Natural killer cell treated with Interleukin-12 subunit alpha and Interleukin-12 subunit beta and Interleukin-15 and Interleukin-18, amount 100 ng/mL, for 72 hours (primary cell): ENCODE results near the gene ZNF544. TPM values are rescaled to one million over a fixed set of nuclear protein-coding genes. Genes with fewer than 3 reads are reported as not detected.
"Not testable (repeated sequence)": the region's sequence is repeated elsewhere in the genome, so short reads cannot be mapped to it uniquely, and the experiment has no call there.

Experiments
- ATAC-seq, 2 donors: fragments of 150-1000 bp; cut with Tn5 transposase in 1 of 2; sonication (Bioruptor Pico), chemical (Tn5 transposase) in 1 of 2; 2 replicates each; pipeline ENCODE4 v1.10.0; 2021
- DNase-seq: peaks from one replicate; pipeline ENCODE4 v3.0.0; 2022; ENCODE audit warnings: low spot score
- H3K27ac Mint-ChIP-seq, 2 donors: 1 replicate in 1 of 2; 2 replicates in 1 of 2; pipeline ENCODE4 v1.8.0; 2022; ENCODE audit warnings: mixed read lengths in 2 of 2, mild to moderate bottlenecking in 1 of 2, moderate library complexity in 1 of 2
- H3K27me3 Mint-ChIP-seq, 2 donors: 1 replicate in 1 of 2; 2 replicates in 1 of 2; pipeline ENCODE4 v1.8.0; 2022; ENCODE audit warnings: mixed read lengths in 2 of 2
- H3K36me3 Mint-ChIP-seq: one replicate; pipeline ENCODE4 v1.8.0; 2022; ENCODE audit warnings: mixed read lengths
- H3K4me1 Mint-ChIP-seq, 2 donors: 1 replicate in 1 of 2; 2 replicates in 1 of 2; pipeline ENCODE4 v1.8.0; 2022; ENCODE audit warnings: low read depth in 2 of 2, mixed read lengths in 2 of 2, mild to moderate bottlenecking in 1 of 2
- H3K4me3 Mint-ChIP-seq: one replicate; pipeline ENCODE4 v1.8.0; 2022; ENCODE audit warnings: mixed read lengths
- H3K9me3 Mint-ChIP-seq: 2 replicates; pipeline ENCODE4 v1.8.0; 2022; ENCODE audit warnings: mixed read lengths
- total RNA-seq, 2 donors: library from RNA; stranded (reverse); gene quantifications; one replicate each; pipeline ENCODE4 v1.2.3, GENCODE V29; 2022

The ZNF544 gene
- total RNA-seq, 2 donors from 2014 or later, result 40.9 to 48.2 TPM

- ATAC-seq (no peak), DNase-seq (no peak)
- Mint-ChIP-seq H3K27ac (no peak overlapping the region), H3K27me3 (peaks cover 2 to 5% of the 10 kb centered on the region in 2 donors), H3K4me3 (no peak overlapping the region), H3K9me3 (peaks cover 11% of the 10 kb centered on the region), H3K36me3 (peaks cover 35% of the 10 kb centered on the region), H3K4me1 (no peaks in the 10 kb centered on the region)
Measured at GRCh38 chr19:58217607-58218391, 10.9 kb upstream of the ZNF544 start.

GRCh38 chr19:58218899-58219298, 9.8 kb upstream of the ZNF544 start:
- DNase-seq, result no peak
- peaks cover 8% of the 10 kb centered on the region for H3K9me3 Mint-ChIP-seq
- no peak overlapping the region for H3K27ac Mint-ChIP-seq
- no peak overlapping the region for H3K4me3 Mint-ChIP-seq
- peaks cover 2 to 5% of the 10 kb centered on the region in 2 donors for H3K27me3 Mint-ChIP-seq
- H3K36me3 Mint-ChIP-seq, result peaks cover 31% of the 10 kb centered on the region
- no peak for ATAC-seq
- no peaks in the 10 kb centered on the region for H3K4me1 Mint-ChIP-seq

- Mint-ChIP-seq H3K4me1 (peaks cover 26 to 30% of the 10 kb centered on the region in 2 donors), H3K27me3 (peaks cover 0 to 5% of the 10 kb centered on the region in 2 donors), H3K4me3 (peak overlapping the region; percentile 95), H3K27ac (peak overlapping the region; percentile 88 to 90), H3K9me3 (peaks cover 18% of the 10 kb centered on the region), H3K36me3 (peaks cover 43% of the 10 kb centered on the region)
- no peak for DNase-seq
- ATAC-seq, result no peak
Measured at GRCh38 chr19:58227964-58228584, 640 bp upstream of the ZNF544 start.

- Mint-ChIP-seq H3K4me1 (peaks cover 32 to 36% of the 10 kb centered on the region in 2 donors), H3K4me3 (peak overlapping the region; percentile 95), H3K27me3 (peaks cover 0 to 5% of the 10 kb centered on the region in 2 donors), H3K27ac (peak overlapping the region; percentile 88 to 90), H3K36me3 (peaks cover 54% of the 10 kb centered on the region), H3K9me3 (peaks cover 18% of the 10 kb centered on the region)
- DNase-seq, result no peak
- no peak for ATAC-seq
Measured at GRCh38 chr19:58229255-58229639, 533 bp downstream of the ZNF544 start.

GRCh38 chr19:58237324-58237723, 8.6 kb downstream of the ZNF544 start:
- H3K9me3 Mint-ChIP-seq, result peaks cover 7% of the 10 kb centered on the region
- no peaks in the 10 kb centered on the region for H3K27me3 Mint-ChIP-seq
- peaks cover 7 to 11% of the 10 kb centered on the region in 2 donors for H3K4me1 Mint-ChIP-seq
- ATAC-seq, result no peak
- H3K36me3 Mint-ChIP-seq, result peaks cover 57% of the 10 kb centered on the region
- H3K4me3 Mint-ChIP-seq, result no peak overlapping the region
- DNase-seq, result no peak
- H3K27ac Mint-ChIP-seq, result no peak overlapping the region

GRCh38 chr19:58243351-58243750, 14.6 kb downstream of the ZNF544 start:
- H3K9me3 Mint-ChIP-seq, result peaks cover 11% of the 10 kb centered on the region
- no peaks in the 10 kb centered on the region for H3K27me3 Mint-ChIP-seq

GRCh38 chr19:58248886-58249285, 20.2 kb downstream of the ZNF544 start:
- Mint-ChIP-seq H3K27me3 (no peaks in the 10 kb centered on the region), H3K36me3 (peaks cover 77% of the 10 kb centered on the region), H3K9me3 (peaks cover 11% of the 10 kb centered on the region), H3K27ac (no peak overlapping the region), H3K4me3 (no peak overlapping the region), H3K4me1 (no peaks in the 10 kb centered on the region)
- DNase-seq (no peak), ATAC-seq (no peak)

More at GRCh38 chr19:58243351-58243750, 14.6 kb downstream of the ZNF544 start:
- ATAC-seq (no peak), DNase-seq (no peak)
- Mint-ChIP-seq H3K4me1 (peaks cover 0 to 7% of the 10 kb centered on the region in 2 donors), H3K27ac (no peak overlapping the region), H3K4me3 (no peak overlapping the region), H3K36me3 (peaks cover 69% of the 10 kb centered on the region)

- Mint-ChIP-seq H3K27me3 (no peaks in the 10 kb centered on the region), H3K27ac (no peak overlapping the region), H3K36me3 (peaks cover 81% of the 10 kb centered on the region), H3K4me3 (no peak overlapping the region), H3K9me3 (peaks cover 22% of the 10 kb centered on the region), H3K4me1 (no peaks in the 10 kb centered on the region)
- DNase-seq (no peak), ATAC-seq (no peak)
Measured at GRCh38 chr19:58252102-58252685, 23.5 kb downstream of the ZNF544 start.

GRCh38 chr19:58258259-58258658, 29.5 kb downstream of the ZNF544 start:
- not testable (repeated sequence) for H3K4me3 Mint-ChIP-seq, H3K27me3 Mint-ChIP-seq, H3K4me1 Mint-ChIP-seq, DNase-seq, H3K27ac Mint-ChIP-seq, ATAC-seq
- H3K9me3 Mint-ChIP-seq, result peaks cover 29% of the 10 kb centered on the region
- peaks cover 87% of the 10 kb centered on the region for H3K36me3 Mint-ChIP-seq

- H3K27me3 Mint-ChIP-seq, result no peaks in the 10 kb centered on the region
- peaks cover 19% of the 10 kb centered on the region for H3K9me3 Mint-ChIP-seq
- DNase-seq (no peak), ATAC-seq (no peak)
- no peak overlapping the region for H3K4me3 Mint-ChIP-seq
- H3K36me3 Mint-ChIP-seq, result peaks cover 69% of the 10 kb centered on the region
- no peak overlapping the region for H3K27ac Mint-ChIP-seq
- peaks cover 0 to 6% of the 10 kb centered on the region in 2 donors for H3K4me1 Mint-ChIP-seq
Measured at GRCh38 chr19:58261600-58261967, 32.9 kb downstream of the ZNF544 start.

- ATAC-seq (no peak), DNase-seq (no peak)
- Mint-ChIP-seq H3K9me3 (peaks cover 18% of the 10 kb centered on the region), H3K4me1 (peaks cover 0 to 6% of the 10 kb centered on the region in 2 donors), H3K27me3 (no peaks in the 10 kb centered on the region), H3K27ac (no peak overlapping the region), H3K4me3 (no peak overlapping the region), H3K36me3 (peaks cover 65% of the 10 kb centered on the region)
Measured at GRCh38 chr19:58261968-58262921, 33.5 kb downstream of the ZNF544 start.

- H3K36me3 Mint-ChIP-seq, result peaks cover 58% of the 10 kb centered on the region
- DNase-seq (no peak), ATAC-seq (no peak)
- H3K27ac Mint-ChIP-seq, result no peak overlapping the region
- H3K27me3 Mint-ChIP-seq, result no peaks in the 10 kb centered on the region
- peaks cover 0 to 2% of the 10 kb centered on the region in 2 donors for H3K4me1 Mint-ChIP-seq
- H3K9me3 Mint-ChIP-seq, result peaks cover 11% of the 10 kb centered on the region
- no peak overlapping the region for H3K4me3 Mint-ChIP-seq
Measured at GRCh38 chr19:58262922-58263296, 34.2 kb downstream of the ZNF544 start.

- Mint-ChIP-seq H3K9me3 (no peaks in the 10 kb centered on the region), H3K4me3 (no peak overlapping the region), H3K4me1 (no peaks in the 10 kb centered on the region), H3K36me3 (peaks cover 50% of the 10 kb centered on the region), H3K27ac (no peak overlapping the region), H3K27me3 (no peaks in the 10 kb centered on the region)
- DNase-seq (no peak), ATAC-seq (no peak)
Measured at GRCh38 chr19:58265100-58265499, 36.4 kb downstream of the ZNF544 start.
